HG02798 (cell line): ENCODE data around the gene TNN.

Source experiments
- ATAC-seq: cut with Tn5 transposase; IDR thresholded peaks from one replicate; pipeline ENCODE4 v1.9.1; 2021; ENCODE audit warnings: mild to moderate bottlenecking; ENCODE audit not compliant: unreplicated experiment, poor library complexity

Gene TNN

GRCh38 chr1:175169286-175170018 lies 101.8 kb downstream of the TNN start:
- no peak for ATAC-seq

- no peak for ATAC-seq
Observed at GRCh38 chr1:175171036-175171913, 103.6 kb downstream of the TNN start.

- ATAC-seq = no peak
Observed at GRCh38 chr1:175172503-175172902, 104.9 kb downstream of the TNN start.

GRCh38 chr1:175173531-175173930 lies 105.9 kb downstream of the TNN start:
- ATAC-seq = no peak

GRCh38 chr1:175174309-175175102 lies 106.9 kb downstream of the TNN start:
- ATAC-seq = peak; percentile 63

- ATAC-seq = no peak
Observed at GRCh38 chr1:175176246-175176645, 108.6 kb downstream of the TNN start.

GRCh38 chr1:175178056-175178455 lies 110.4 kb downstream of the TNN start:
- ATAC-seq = no peak

- no peak for ATAC-seq
Observed at GRCh38 chr1:175178456-175178855, 110.8 kb downstream of the TNN start.

GRCh38 chr1:175179837-175180590 lies 112.4 kb downstream of the TNN start:
- ATAC-seq = no peak

- no peak for ATAC-seq
Observed at GRCh38 chr1:175182201-175182746, 114.6 kb downstream of the TNN start.

GRCh38 chr1:175183586-175183985 lies 116.0 kb downstream of the TNN start:
- no peak for ATAC-seq

GRCh38 chr1:175185903-175186302 lies 118.3 kb downstream of the TNN start:
- no peak for ATAC-seq

GRCh38 chr1:175186433-175187160 lies 119.0 kb downstream of the TNN start:
- ATAC-seq = no peak

GRCh38 chr1:175188936-175189335 lies 121.3 kb downstream of the TNN start:
- peak; percentile 68 for ATAC-seq

GRCh38 chr1:175191659-175192058 lies 124.0 kb downstream of the TNN start:
- ATAC-seq = peak; percentile 24

GRCh38 chr1:175192111-175192629 lies 124.5 kb downstream of the TNN start:
- ATAC-seq = no peak

GRCh38 chr1:175192630-175193526 lies 125.2 kb downstream of the TNN start, which contains the start of gene KIAA0040:
KIAA0040 (minus strand) TSS chr1:175192776; CDS start chr1:175161013, 31,763 bp downstream.
- peak; percentile 66 for ATAC-seq

GRCh38 chr1:175193527-175193910 lies 125.9 kb downstream of the TNN start:
- no peak for ATAC-seq
